ENCODE data around the gene SGCG.

Gene SGCG

DNA sequence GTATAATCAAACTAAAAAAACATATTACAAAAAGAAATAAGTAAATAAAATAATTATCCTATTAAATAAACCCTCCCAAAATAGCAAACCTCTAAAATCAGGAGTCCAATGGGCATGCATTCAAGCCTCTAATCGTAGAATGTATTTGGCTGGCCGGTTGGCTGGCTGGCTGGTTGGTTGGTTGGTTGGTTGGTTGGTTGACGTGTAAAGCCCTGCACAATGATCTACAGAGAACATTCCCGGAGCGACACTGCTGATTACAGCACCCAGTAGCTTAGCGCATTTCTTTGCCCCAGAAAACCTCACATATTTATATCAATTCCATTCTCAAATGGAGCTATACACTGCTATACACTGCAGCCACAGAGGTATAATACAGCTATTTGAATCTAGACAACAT lies 187.1 kb downstream of the SGCG start:
- DNase-seq (ENCODE audit: insufficient read length, low spot score) (no peak), FAIRE-seq (no peak)
- no peak for TF ChIP-seq TAF1 (IDR thresholded peaks at IDR 0.05; ENCODE audit: low read depth, low read length)
- no peak for TF ChIP-seq POU2F2 (IDR thresholded peaks at IDR 0.05; ENCODE audit: low read depth, low read length)
- TF ChIP-seq SPI1 (IDR thresholded peaks at IDR 0.05; ENCODE audit: low read depth, low read length) = no peak
- TF ChIP-seq POLR2AphosphoS5 (IDR thresholded peaks at IDR 0.05; ENCODE audit: low read depth, low read length) = no peak
- TF ChIP-seq PAX5 (IDR thresholded peaks at IDR 0.05; ENCODE audit: insufficient read depth, low read length, severe bottlenecking) = no peak
- no peak for TF ChIP-seq POLR2A (IDR thresholded peaks at IDR 0.05; ENCODE audit: low read depth, low read length)

DNA sequence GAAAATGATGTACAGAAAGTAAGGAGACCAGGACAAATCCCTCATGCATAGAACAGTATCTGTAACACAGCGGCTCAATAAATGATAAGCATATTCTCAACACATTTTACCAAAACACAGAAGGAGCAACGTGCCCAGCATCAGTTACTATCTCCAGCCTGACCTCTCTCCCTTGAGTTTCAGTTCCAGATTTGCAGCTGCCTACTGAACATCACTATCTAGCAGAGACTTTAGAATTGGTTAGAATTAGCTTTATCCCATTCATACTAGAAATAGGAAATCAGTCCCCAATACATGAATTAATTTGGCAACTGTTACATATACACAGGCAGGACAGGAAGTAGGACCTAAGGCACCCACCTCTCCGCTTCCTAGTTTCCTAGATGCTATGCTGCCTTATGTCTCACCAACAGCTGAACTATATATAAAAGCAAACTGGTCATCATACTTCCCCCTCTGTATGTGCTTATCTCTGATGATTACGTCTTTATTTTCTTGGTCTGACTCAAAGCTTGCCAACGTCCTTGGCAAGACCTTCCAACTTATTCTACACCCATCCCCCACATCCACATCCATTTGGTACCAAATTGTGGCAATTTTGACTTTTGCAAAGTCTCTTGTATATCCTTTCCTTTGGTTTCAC lies 191.6 kb downstream of the SGCG start:
- no peak for DNase-seq (ENCODE audit: insufficient read length, low spot score)
- TF ChIP-seq POLR2A (IDR thresholded peaks at IDR 0.05; ENCODE audit: low read depth, low read length) (no peak), PAX5 (IDR thresholded peaks at IDR 0.05; ENCODE audit: insufficient read depth, low read length, severe bottlenecking) (no peak), TAF1 (IDR thresholded peaks at IDR 0.05; ENCODE audit: low read depth, low read length) (no peak), SPI1 (IDR thresholded peaks at IDR 0.05; ENCODE audit: low read depth, low read length) (peak; percentile 83), POU2F2 (IDR thresholded peaks at IDR 0.05; ENCODE audit: low read depth, low read length) (no peak)
- peak; percentile 52 for FAIRE-seq
